ENCODE results near the gene ZNF345.
A peak's percentile ranks its signal among the peaks of the same experiment; 100 is the strongest.

Gene ZNF345

DNA sequence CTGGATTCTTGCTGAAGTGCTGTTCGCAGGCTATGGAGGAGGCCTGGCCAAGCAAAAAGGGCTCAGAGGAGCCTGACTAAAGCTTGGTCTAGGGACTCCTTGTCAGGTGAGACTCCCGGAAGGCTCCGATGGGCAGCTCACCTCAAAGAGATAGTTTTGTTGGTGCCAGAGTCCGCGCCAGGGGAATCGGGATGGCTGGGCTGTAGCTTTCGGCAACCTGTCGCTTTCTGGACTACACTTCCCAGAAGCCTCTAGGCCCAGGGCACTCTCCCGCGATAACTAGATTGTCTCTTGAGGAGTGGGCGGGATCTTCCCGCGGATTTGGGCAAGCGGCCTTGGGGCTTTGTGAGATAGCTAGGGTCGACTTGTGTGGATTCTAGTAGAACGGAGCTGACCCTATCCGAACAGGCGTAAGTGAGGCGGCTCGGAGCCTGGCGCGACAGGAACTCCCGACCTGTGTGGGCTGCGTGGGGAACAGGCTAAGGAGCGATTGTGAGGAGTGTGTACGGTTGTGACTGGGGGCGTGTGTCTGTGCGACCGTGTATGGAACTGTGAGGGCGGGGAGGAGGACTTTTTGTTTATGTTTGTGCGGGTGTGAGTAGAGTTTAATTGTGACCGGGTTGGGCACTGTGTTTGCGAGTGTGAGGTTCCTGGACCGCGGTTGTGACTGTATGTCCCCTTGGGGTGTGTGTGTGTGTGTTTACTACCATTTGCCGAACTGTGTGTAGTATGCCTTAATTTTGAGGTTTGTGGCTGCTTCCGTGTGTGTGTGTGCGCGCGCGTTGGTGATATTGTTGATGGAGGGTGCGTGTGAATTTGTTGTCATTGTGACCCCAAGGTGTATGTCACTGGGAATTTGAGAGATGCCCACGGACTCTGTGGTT, at the start of gene ZNF345:
Gene ZNF345 (plus strand): TSS at position 318 of the 884 bp plus-strand sequence. CDS start 25,955 bp downstream, outside the sequence.
- peak; percentile 76 for DNase-seq

DNA sequence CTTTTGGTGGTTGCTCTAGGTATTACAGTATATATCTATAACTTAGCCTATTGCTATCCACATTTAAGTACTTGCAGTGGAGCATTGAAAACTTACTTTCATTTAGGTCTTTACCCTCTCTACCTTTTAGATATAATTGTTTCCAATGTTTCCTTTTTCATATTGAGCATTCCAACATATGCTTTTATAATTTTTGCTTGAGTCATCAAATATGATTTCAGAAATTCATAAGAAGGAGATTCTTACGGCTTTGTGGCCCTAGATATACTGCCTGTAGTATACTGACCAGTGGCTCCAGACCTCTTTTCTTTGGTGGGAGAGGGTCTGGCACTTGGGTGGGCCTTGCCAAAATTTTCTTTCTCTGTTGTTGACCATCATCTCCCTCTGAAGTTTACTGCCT, 45.3 kb upstream of the ZNF345 start:
- DNase-seq, result no peak

DNA sequence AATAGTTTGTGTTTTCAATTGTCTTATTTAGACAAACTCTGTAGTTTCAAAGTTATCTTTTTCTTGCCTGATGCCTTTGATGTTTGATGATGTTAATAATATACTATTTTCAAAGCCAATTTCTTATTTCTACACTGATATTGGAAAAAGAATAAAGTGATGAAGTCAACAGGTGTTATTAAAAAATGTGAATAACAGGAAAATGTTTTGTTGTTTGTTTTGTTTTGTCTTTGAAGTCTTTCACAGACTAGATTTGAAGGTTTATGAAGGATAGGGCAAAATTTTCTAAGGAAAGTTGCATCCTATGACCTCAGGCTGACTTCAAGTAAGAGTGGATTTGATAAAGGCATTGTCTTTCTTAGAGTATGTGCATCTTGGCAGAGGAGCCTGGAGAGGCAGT, 43.6 kb upstream of the ZNF345 start:
- DNase-seq, result no peak

DNA sequence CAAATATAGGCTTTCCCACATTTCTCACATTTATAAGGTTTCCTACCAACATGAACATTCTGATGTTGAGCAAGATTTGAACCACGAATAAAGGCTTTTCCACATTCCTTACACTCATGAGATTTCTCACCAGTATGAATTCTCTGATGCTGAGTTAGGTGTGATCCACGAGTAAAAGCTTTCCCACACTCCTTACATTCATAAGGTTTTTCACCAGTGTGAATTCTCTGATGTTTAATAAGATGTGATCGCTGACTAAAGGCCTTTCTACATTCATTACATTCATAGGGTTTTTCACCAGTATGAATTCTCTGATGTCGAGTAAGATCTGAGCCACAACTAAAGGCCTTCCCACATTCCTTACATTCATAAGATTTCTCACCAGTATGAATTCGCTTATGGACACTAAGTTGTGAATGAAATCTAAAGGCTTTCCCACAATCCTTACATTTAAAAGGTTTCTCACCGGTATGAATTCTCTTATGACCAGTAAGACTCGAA, 31.5 kb upstream of the ZNF345 start:
- no peak for DNase-seq

DNA sequence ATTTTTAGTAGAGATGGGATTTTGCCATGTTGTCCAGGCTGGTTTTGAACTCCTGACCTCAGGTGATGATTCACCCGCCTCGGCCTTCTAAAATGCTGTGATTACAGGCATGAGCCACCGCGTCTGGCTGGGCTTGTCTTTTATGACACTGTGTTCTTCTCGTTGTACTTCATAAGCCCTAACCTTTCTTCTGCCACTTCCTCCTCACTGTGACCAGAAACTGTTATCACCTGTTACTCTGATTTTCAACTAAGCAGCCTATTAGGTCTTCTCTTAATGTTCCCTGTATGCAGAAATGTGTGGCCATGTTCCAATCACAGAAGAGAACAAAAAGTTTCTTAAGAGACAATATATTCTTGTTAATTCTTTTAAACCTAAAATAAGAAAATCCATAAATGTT, 28.9 kb upstream of the ZNF345 start:
- no peak for DNase-seq

DNA sequence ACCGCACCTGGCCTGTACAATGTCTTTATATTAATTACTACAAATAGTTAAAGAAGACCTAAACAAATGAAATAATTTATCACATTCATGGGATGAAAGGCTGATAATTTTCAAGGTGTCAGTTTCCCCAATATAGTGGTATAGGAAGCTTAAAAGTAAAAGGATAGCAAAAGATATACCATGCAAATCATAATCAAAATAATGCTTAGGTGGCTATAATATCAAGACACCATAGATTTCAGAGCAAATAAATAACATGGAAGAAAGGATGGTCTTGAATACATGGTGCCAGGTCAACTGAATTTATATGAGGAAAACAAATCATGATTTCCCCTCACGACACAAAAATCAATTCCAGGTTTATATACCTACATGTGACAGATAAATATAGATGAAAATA, 17.2 kb upstream of the ZNF345 start:
- DNase-seq, result no peak

DNA sequence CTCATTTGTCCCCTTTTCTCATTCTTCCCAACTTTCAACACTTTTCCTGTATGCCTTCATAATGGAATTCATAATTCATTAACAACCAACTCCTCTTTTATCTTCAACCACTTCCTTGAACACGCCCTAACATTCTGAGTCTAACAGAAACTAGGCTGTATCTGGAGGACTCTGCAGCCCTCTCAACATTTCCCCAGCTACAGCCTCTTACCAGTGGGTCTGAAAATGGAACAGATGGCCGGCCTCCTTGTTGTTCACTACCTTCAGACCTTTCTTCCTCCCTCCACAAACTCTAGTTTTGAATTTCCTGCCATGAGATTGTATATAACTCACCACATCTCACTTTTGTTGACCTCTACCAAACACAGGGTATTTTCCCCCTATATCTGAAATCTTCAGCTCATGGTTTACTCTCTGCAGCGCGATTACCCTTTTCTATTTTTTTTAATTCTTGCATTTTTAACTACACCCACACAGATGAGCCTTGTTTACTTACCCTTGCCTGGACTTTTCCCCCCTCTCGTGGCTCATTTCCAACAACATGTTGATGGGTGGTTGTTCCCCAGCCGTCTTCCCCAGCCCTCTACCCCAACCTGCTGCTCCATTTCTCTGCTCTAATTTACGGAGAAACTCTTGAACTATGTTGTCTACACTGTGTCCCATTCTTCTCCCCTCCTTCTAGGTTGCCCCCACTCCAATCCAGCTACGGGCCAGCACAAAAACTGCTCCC, 13.3 kb upstream of the ZNF345 start:
- no peak for DNase-seq

DNA sequence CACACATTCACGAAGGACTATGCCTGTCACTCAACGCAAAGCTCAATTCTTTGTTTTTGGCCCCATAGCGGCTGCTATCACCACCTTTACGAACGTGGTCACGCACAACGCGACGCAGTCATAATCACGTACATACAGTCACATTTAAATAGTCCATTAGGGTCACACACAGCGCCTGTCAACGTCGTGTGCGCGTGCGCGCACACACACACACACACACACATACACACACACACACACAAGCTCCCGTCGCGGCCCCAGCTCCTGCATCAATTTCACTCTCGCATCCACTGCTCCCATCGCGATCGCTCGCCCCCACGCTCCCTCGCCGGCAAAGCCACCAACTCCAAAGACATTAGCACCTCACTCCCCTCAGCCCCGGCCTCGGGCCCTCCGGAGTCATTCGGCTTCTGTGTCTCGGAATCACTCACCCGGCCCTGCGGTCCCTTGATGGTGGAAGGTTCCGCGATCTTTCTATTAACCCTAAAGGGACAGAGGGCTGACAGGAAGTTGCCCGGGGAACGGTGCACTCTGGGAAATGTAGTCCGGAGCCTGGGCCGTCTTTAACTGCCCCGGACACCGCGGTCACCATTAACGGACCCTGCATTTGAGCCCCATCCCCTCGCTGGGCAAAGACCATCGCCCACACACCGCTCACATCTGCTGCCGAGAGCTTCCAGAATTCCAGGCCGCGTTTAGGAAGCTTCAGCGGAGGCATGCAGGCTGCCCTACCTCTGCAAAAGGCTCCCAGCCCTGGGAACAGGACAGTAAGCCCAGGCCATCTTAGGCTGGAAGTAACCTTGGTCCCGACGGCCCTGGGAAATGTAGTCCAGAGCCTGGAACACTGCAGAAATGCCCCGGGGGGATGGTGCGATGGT, 12.5 kb upstream of the ZNF345 start, which contains the start of gene ZNF790:
Gene ZNF790 (minus strand): TSS at position 482 of the 878 bp plus-strand sequence. CDS start 12,768 bp downstream, outside the sequence.
- DNase-seq, result peak; percentile 79

DNA sequence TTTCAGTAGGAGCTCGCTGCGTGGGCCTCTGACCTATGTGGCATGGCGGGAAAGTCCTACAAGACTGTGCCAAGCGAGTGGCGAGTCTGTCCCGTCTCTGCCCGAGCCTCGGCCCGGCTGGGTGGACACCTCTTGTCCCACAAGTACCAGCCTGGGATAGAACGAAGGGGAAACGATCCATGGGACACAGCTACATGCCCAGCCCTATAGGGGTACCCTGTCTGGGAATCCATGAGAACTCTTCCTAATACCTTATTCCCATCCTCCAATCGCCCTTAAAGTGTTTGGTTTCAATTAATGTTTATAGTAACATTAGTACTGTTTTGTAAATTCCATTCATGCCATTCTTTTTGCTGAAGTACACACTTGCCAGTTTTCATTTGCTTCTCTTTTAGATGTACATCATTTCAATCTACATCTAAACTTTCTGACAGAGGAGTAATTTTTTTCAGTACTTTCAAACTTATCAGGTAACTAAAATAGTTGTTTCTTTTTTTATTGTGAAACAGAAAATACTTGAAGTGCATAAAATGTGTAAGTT, 11.8 kb upstream of the ZNF345 start:
- no peak for DNase-seq

DNA sequence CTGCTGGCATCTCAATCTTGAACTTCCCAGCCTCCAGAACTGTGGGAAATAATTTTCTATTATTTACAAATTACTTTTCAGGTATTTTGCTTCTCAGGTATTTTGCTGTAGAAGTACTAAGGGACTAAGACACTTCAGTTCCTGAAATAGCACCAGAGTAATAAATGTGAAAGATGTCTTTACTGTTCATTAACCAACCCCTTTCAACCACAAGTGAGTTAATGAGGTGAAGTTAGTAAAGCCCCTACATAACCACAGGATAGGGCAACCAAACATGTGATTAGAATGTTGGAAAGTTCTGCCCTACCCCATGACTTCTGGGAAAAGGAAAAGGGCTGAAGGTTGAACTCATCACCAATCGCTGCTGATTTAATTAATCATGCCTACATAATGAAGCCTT, 2.7 kb upstream of the ZNF345 start:
- DNase-seq, result no peak

DNA sequence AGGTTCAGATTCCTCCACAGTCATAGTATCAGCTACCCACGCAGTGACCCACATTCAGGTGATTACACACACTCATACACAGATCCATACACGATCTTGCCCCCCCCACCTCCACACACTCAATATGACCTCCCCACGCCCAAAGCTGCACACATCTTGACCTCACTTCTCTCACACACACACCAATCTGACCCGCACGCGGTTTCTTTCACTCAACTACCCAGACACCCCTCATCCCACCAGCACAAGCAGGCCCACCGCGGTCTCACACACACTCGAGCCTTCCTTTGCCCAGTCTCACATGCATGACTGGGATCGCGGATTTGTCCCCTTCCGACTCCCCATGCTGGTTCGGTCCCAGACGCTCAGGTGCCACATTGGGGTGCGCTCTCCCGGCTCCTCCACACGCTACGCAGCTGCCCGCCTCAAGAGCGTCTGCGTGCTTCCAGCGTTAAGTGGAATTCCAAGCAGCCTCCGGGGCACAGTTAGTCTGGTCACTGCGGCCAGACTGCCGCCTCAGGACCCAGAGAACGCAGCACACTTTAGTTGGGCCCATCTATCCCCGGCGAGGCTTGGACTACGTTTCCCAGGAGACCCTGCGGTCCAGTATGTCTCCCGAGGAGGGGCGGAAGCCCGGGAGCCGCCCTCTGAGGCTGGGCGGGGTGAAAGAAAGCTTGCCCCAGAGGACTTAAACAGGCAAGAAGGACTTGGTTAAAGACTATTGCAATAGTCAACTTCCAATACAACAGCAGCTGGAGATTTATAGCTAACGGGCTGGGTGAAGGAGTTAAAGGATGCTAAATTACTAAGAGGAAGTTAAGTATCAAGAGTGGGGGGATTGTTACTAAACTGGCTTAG, 746 bp upstream of the ZNF345 start:
- DNase-seq, result peak; percentile 89

DNA sequence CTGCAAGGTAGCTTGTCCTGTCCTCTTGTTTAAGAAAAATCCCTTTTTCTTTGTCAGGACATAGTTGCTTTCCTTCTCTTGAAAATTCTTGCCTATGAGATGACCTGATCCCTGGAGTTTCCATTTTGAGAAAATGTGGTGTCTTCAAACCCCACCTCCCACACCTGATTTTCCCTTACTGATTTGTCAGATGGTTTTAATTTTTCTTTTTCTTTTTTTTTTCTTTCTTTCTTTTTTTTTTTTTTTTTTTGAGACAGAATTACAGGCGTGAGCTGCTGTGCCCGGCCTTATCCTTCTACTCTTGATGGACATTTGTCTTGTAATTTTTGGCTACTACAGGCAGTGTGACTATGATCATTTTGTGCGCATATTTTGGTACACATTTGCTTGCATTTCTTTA, 1.2 kb downstream of the ZNF345 start:
- no peak for DNase-seq

DNA sequence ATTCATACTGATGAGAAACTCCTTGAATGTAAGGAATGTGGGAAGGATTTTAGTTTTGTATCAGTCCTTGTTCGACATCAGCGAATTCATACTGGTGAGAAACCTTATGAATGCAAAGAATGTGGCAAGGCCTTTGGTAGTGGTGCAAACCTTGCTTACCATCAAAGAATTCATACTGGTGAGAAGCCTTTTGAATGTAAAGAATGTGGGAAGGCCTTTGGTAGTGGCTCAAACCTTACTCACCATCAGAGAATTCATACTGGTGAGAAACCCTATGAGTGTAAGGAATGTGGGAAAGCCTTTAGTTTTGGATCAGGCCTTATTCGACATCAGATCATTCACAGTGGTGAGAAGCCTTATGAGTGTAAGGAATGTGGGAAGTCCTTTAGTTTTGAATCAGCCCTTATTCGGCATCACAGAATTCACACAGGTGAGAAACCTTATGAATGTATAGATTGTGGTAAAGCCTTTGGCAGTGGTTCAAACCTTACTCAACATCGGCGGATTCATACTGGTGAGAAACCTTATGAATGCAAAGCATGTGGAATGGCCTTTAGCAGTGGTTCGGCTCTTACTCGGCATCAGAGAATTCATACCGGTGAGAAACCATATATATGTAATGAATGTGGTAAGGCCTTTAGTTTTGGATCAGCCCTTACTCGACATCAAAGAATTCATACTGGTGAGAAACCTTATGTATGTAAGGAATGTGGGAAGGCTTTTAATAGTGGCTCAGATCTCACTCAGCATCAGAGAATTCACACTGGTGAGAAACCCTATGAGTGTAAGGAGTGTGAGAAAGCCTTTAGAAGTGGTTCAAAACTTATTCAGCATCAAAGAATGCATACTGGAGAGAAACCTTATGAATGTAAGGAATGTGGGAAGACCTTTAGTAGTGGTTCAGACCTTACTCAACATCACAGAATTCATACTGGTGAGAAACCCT, 26.6 kb downstream of the ZNF345 start:
- no peak for DNase-seq

DNA sequence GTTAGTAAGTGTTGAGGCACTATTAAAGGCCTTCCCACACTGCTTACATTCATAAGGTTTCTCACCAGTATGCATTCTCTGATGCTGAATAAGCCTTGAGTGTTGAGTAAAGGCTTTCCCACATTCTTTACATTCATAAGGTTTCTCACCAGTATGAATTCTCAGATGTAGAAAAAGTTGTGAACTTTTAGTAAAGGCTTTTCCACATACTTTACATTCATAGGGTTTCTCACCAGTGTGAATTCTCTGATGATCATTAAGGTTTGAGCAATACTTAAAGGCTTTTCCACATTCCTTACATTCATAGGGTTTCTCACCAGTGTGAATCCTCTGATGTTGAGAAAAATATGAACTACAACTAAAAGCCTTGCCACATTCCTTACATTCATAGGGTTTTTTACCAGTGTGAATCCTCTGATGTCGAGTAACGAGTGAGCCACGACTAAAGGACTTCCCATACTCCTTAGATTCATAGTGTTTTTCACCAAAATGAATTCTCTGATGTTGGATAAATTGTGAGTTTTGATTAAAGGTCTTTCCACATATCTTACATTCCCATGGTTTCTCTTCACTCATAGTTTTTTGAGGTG, 41.2 kb downstream of the ZNF345 start:
- no peak for DNase-seq

DNA sequence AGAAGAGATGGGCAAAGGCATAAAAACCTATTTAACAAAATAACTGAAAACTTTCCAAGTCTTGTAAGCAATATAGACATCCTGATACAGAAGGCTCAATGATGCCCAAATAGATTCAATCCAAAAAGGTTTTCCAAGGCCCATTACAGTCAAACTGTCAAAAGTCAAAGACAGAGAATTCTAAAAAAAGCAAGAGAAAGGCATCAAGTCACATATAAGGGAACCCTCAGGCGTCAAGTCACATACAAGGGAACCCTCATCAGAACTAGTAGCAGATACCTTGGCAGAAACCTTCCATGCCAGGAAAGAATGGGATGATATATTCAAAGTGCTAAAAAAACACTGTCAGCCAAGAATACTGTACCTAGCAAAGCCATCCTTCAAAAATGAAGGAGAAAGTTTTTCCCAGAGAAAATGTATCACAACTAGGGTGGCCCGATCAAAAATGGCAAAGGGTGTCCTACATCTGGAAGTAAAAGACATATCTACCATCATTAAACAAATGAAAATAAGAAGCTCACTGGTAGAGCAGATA, 44.2 kb downstream of the ZNF345 start:
- no peak for DNase-seq

DNA sequence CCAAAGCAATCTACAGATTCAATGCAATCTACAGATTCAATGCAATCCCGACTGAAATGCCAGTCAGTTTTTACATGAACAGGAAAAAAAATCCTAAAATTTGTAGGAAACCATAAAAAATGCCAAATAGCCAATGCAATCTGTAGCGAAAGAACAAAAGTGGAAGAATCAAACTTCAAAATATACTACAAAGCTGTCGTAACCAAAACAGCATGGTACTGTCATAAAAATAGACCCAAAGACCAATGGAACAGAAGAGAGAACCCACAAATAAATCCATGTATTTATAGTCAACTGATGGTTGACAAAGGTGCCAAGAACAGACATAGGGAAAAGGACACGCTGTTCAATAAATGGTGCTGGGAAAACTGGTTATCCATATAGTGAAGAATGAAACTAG, 47.7 kb downstream of the ZNF345 start:
- DNase-seq, result no peak

DNA sequence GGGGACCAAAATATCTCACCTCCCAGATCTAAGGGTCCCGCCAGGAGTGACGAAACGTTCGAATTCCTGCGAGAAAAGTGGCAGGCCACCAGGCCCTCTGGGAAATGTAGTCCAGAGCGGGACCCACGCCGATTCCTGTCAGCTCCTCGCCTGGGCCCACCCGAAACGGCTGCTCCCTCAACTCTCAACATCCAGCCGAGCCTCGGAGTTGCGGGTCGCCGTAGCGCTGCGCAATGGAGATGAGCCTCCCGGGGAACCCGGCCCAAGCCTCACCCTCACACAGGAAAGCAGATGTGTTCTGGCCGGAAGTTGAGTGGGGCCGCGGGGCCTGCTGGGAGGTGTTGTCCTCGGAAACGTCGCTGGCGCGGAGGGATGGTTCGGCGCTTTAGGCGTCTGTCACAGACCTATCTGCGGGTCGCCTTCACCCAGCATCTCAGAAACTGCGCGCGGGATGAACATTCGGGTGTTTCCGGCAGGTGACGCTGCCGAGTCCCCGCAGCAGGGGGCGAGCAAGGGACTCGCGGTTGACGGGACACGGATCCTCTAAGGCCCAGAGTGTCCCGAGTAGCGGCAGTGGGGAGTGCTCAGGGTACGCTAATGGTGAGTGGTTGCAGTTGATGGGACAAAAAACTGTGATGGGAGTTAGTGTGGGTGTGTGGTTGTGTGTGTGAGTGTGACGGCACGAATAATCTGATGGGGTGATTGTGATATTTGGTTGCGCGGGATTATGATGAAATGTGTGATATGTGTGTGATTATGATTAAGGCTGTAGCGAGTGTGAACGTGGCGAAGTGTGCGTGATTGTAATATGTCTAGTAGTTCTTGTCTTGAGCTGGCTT, 65.5 kb downstream of the ZNF345 start, which contains the start of the genes ZNF568 and ZNF829:
Gene ZNF568 (plus strand): TSS at position 341 of the 839 bp plus-strand sequence. CDS start 6,439 bp downstream, outside the sequence.
Gene ZNF829 (minus strand): TSS at position 300 of the 839 bp plus-strand sequence. CDS start 1,124 bp downstream, outside the sequence.
- peak; percentile 89 for DNase-seq

DNA sequence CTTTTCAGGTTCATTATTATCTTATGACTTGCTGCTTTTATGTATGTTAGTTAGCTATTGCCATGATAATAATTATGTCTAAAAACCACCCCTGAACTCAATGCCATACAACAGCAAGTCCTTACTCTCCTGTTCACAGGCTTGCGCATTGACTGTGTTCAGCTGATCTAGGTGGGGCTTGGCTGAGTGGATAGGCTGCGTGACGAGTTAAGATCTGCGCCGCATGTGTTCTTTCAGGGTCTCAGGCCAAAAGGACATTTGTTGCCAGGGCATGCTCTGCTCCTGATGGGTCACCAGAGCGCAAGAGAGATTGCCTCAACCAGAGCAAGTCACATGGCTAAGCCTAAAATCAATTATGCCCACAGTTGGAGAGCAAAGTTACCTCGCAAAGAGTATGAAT, 66.3 kb downstream of the ZNF345 start:
- DNase-seq, result no peak

Data from stimulated activated CD4-positive, alpha-beta T cell treated with anti-CD3 and anti-CD28 coated beads, Interleukin-4, amount 100 ng/mL, for 1 hour (primary cell).